DOHH2 (cell line): Measurements from ENCODE around the gene ADCK1.

ENCODE experiments used
- EZH2phosphoT487 ChIP-seq: fragments of 200-600 bp; sonication (generic); IDR thresholded peaks from 2 replicates; pipeline ENCODE4 v1.6.1; 2017; ENCODE audit warnings: borderline replicate concordance, mild to moderate bottlenecking, antibody characterized with exemption, low read length, moderate library complexity, mixed read lengths
- TF ChIP-seq, protein P1 (sequence below): fragments of 200-600 bp; sonication (generic); IDR thresholded peaks from one replicate; pipeline ENCODE4 v1.5.1; 2014; ENCODE audit warnings: antibody characterized with exemption, mild to moderate bottlenecking, low read depth, low read length; ENCODE audit not compliant: poor library complexity, severe bottlenecking

DNA sequence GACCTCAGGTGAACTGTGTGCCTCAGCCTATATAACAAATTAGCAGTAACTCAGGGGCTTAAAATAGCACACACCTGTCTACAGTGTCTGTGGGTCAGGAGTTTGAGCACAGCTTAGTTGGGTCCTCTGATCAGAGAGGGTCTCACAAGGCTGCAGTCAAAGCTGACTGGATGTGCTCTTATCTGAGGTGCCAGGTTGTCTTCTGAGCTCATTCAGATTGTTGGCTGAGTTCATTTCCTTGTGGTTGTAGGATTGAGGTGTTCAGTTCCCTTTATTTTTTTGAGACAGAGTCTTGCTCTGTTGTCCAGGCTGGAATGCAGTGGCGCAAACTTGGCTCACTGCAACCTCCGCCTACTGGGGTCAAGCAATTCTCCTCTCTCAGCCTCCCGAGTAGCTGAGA, 164.7 kb downstream of the ADCK1 start:
- TF ChIP-seq, protein P1, sequence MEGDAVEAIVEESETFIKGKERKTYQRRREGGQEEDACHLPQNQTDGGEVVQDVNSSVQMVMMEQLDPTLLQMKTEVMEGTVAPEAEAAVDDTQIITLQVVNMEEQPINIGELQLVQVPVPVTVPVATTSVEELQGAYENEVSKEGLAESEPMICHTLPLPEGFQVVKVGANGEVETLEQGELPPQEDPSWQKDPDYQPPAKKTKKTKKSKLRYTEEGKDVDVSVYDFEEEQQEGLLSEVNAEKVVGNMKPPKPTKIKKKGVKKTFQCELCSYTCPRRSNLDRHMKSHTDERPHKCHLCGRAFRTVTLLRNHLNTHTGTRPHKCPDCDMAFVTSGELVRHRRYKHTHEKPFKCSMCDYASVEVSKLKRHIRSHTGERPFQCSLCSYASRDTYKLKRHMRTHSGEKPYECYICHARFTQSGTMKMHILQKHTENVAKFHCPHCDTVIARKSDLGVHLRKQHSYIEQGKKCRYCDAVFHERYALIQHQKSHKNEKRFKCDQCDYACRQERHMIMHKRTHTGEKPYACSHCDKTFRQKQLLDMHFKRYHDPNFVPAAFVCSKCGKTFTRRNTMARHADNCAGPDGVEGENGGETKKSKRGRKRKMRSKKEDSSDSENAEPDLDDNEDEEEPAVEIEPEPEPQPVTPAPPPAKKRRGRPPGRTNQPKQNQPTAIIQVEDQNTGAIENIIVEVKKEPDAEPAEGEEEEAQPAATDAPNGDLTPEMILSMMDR, result no peak
- TF ChIP-seq EZH2phosphoT487, result no peak
